Neuronal stem cell (in vitro differentiated cells): Measurements from ENCODE around the gene CTXN3.

Experiments
- DNase-seq: peaks from one replicate; pipeline ENCODE4 v3.0.0-alpha.2; 2013; ENCODE audit warnings: low spot score
- H2AFZ ChIP-seq: one replicate; pipeline ENCODE4 v1.6.1; 2013; ENCODE audit warnings: mild to moderate bottlenecking, low read length, inconsistent platforms
- H2AK5ac ChIP-seq: 2 replicates; pipeline ENCODE4 v1.6.1; 2013; ENCODE audit warnings: low read depth, mild to moderate bottlenecking, inconsistent platforms, low read length, moderate library complexity, mixed read lengths
- H2BK120ac ChIP-seq: 2 replicates; pipeline ENCODE4 v1.6.1; 2013; ENCODE audit warnings: low read depth, mild to moderate bottlenecking, inconsistent platforms, low read length, moderate library complexity, mixed read lengths
- H2BK12ac ChIP-seq: one replicate; pipeline ENCODE4 v1.6.1; 2013; ENCODE audit warnings: low read length, inconsistent platforms
- H2BK15ac ChIP-seq: 2 replicates; pipeline ENCODE4 v1.6.1; 2013; ENCODE audit warnings: mild to moderate bottlenecking, low read length, inconsistent platforms, mixed read lengths
- H2BK5ac ChIP-seq: one replicate; pipeline ENCODE4 v1.6.1; 2013; ENCODE audit warnings: inconsistent platforms, mild to moderate bottlenecking, low read length, moderate library complexity
- H3K14ac ChIP-seq: one replicate; pipeline ENCODE4 v1.6.1; 2013; ENCODE audit warnings: low read length, inconsistent platforms
- H3K18ac ChIP-seq: 2 replicates; pipeline ENCODE4 v1.6.1; 2013; ENCODE audit warnings: low read length, inconsistent platforms
- H3K23ac ChIP-seq: 2 replicates; pipeline ENCODE4 v1.6.1; 2013; ENCODE audit warnings: low read depth, mild to moderate bottlenecking, mixed read lengths, low read length, inconsistent platforms; ENCODE audit not compliant: poor library complexity
- H3K27ac ChIP-seq: replicated peaks from 3 replicates; pipeline ENCODE4 v1.5.1; 2013; ENCODE audit warnings: low read length, inconsistent platforms
- H3K27me3 ChIP-seq, 3 experiments: 2 replicates each; pipeline ENCODE4 v1.6.1; 2013; ENCODE audit warnings: low read length in 3 of 3, mild to moderate bottlenecking in 2 of 3, inconsistent platforms in 1 of 3, low read depth in 1 of 3, mixed read lengths in 1 of 3, moderate library complexity in 1 of 3; ENCODE audit not compliant: control insufficient read depth in 3 of 3, insufficient read depth in 3 of 3
- H3K36me3 ChIP-seq, 2 donors: replicated peaks in 1 of 2; 2 replicates each; pipeline ENCODE4 v1.6.1; 2013; ENCODE audit warnings: low read length in 2 of 2; ENCODE audit not compliant: control insufficient read depth in 2 of 2, insufficient read depth in 2 of 2
- H3K4ac ChIP-seq: 2 replicates; pipeline ENCODE4 v1.6.1; 2013; ENCODE audit warnings: inconsistent platforms, mild to moderate bottlenecking, low read length, moderate library complexity
- H3K4me1 ChIP-seq, 2 donors: 1 replicate in 1 of 2; 2 replicates in 1 of 2; pipeline ENCODE4 v1.6.1; 2013; ENCODE audit warnings: low read length in 2 of 2, low read depth in 1 of 2; ENCODE audit not compliant: control insufficient read depth in 2 of 2, insufficient read depth in 1 of 2
- H3K4me2 ChIP-seq: one replicate; pipeline ENCODE4 v1.6.1; 2013; ENCODE audit warnings: mild to moderate bottlenecking, low read length, inconsistent platforms; ENCODE audit not compliant: insufficient read depth, poor library complexity, severe bottlenecking
- H3K4me3 ChIP-seq, 2 donors: 2 replicates each; pipeline ENCODE4 v1.5.1; 2013; ENCODE audit warnings: low read length in 2 of 2, mild to moderate bottlenecking in 2 of 2, inconsistent platforms in 1 of 2, moderate library complexity in 1 of 2
- H3K79me1 ChIP-seq: one replicate; pipeline ENCODE4 v1.6.1; 2013; ENCODE audit warnings: low read depth, mild to moderate bottlenecking, inconsistent platforms, low read length, moderate library complexity
- H3K9ac ChIP-seq: one replicate; pipeline ENCODE4 v1.6.1; 2013; ENCODE audit warnings: mild to moderate bottlenecking, low read depth, low read length, inconsistent platforms; ENCODE audit not compliant: poor library complexity
- H3K9me3 ChIP-seq, 2 donors: replicated peaks in 1 of 2; 2 replicates each; pipeline versions ENCODE3 to v1.6.1; 2013; ENCODE audit warnings: low read length in 2 of 2, mild to moderate bottlenecking in 2 of 2, inconsistent platforms in 1 of 2, low read depth in 1 of 2, mixed read lengths in 1 of 2, moderate library complexity in 1 of 2; ENCODE audit not compliant: control insufficient read depth in 2 of 2, insufficient read depth in 1 of 2
- H4K8ac ChIP-seq: one replicate; pipeline ENCODE4 v1.6.1; 2013; ENCODE audit warnings: low read depth, mild to moderate bottlenecking, inconsistent platforms, low read length, moderate library complexity
- H4K91ac ChIP-seq: one replicate; pipeline ENCODE4 v1.6.1; 2013; ENCODE audit warnings: low read length, low read depth, mild to moderate bottlenecking, inconsistent platforms; ENCODE audit not compliant: poor library complexity
- WGBS, 2 donors: extraction: QIAGEN DNeasy Blood & Tissue Kit; methylation state at CpG; one replicate each; pipeline ENCODE4 v1.1.7; 2013; ENCODE audit warnings: missing lambda C conversion rate in 2 of 2, mixed read lengths in 1 of 2; ENCODE audit not compliant: insufficient read length in 2 of 2, insufficient replicate concordance in 1 of 2; ENCODE audit errors: extremely low coverage in 2 of 2; 5-methylcytosine and 5-hydroxymethylcytosine counted together

The CTXN3 gene

GRCh38 chr5:127650022-127650421, 1.1 kb downstream of the CTXN3 start:
- Histone ChIP-seq H2AFZ (peak overlapping the region; percentile 45), H3K4me2 (no peak overlapping the region), H2BK12ac (no peak overlapping the region), H3K4ac (no peak overlapping the region), H2BK5ac (no peak overlapping the region), H3K14ac (no peak overlapping the region), H3K36me3 (no peaks in the 10 kb centered on the region), H3K9me3 (no peaks in the 10 kb centered on the region), H4K8ac (no peak overlapping the region), H3K27ac (peak overlapping the region; percentile 20), H2BK120ac (no peak overlapping the region), H3K9ac (no peak overlapping the region), H3K18ac (peak overlapping the region; percentile 15), H4K91ac (no peak overlapping the region), H3K4me1 (peaks cover 13 to 23% of the 10 kb centered on the region in 2 donors), H3K79me1 (no peaks in the 10 kb centered on the region), H2AK5ac (no peak overlapping the region), H3K27me3 (no peaks in the 10 kb centered on the region), H2BK15ac (no peak overlapping the region), H3K23ac (no peak overlapping the region), H3K4me3 (no peak overlapping the region)
- DNase-seq: peak; percentile 15
- no CpG with 5 or more reads among the region's 2 CpGs for WGBS, 2 donors

DNA sequence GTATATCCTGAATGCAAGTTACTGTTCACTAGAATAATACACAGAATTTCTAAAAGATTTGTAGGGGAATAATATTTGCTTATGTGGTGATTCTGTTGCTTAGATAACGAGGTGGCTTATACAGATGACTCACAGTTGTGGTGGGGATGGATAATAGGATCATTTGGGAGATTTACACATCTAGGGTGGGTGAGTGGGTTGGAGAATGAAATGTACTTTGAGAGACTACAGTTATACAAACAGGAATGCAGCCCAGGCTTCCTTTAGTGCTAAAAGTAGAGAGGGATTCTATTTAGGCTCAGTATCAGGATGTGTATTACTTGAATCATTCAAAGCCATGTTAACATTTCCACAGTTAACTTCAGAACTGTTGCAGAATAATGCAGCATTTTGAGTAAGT, 1.8 kb downstream of the CTXN3 start:
- no peak overlapping the region for H3K4me3 ChIP-seq
- H3K36me3 ChIP-seq: no peaks in the 10 kb centered on the region
- H2BK15ac ChIP-seq: no peak overlapping the region
- H3K4me2 ChIP-seq: no peak overlapping the region
- no peaks in the 10 kb centered on the region for H3K27me3 ChIP-seq
- H2BK120ac ChIP-seq: no peak overlapping the region
- H3K4me1 ChIP-seq: peaks cover 13 to 23% of the 10 kb centered on the region in 2 donors
- WGBS, 2 donors: no CpG with 5 or more reads among the region's 1 CpG
- no peak overlapping the region for H4K8ac ChIP-seq
- H2AK5ac ChIP-seq: no peak overlapping the region
- H3K23ac ChIP-seq: no peak overlapping the region
- no peaks in the 10 kb centered on the region for H3K9me3 ChIP-seq
- H3K4ac ChIP-seq: no peak overlapping the region
- no peak overlapping the region for H3K9ac ChIP-seq
- no peak for DNase-seq
- H2BK5ac ChIP-seq: no peak overlapping the region
- no peak overlapping the region for H4K91ac ChIP-seq
- H2AFZ ChIP-seq: peak overlapping the region; percentile 45
- H3K18ac ChIP-seq: no peak overlapping the region
- H3K79me1 ChIP-seq: no peaks in the 10 kb centered on the region
- H3K27ac ChIP-seq: no peak overlapping the region
- no peak overlapping the region for H3K14ac ChIP-seq
- no peak overlapping the region for H2BK12ac ChIP-seq

GRCh38 chr5:127652952-127653611, 4.2 kb downstream of the CTXN3 start:
- no CpG with 5 or more reads among the region's 7 CpGs for WGBS, 2 donors

GRCh38 chr5:127656825-127657224, 7.9 kb downstream of the CTXN3 start:
- H4K8ac ChIP-seq: no peak overlapping the region
- no CpG with 5 or more reads among the region's 6 CpGs for WGBS, 2 donors
- no peak overlapping the region for H3K18ac ChIP-seq
- H2BK12ac ChIP-seq: no peak overlapping the region
- no peak overlapping the region for H3K4me2 ChIP-seq
- H3K9me3 ChIP-seq: no peaks in the 10 kb centered on the region
- H2BK5ac ChIP-seq: no peak overlapping the region
- H3K9ac ChIP-seq: no peak overlapping the region
- no peak overlapping the region for H3K4ac ChIP-seq
- no peak overlapping the region for H3K27ac ChIP-seq
- no peak overlapping the region for H3K23ac ChIP-seq
- no peaks in the 10 kb centered on the region for H3K79me1 ChIP-seq
- no peaks in the 10 kb centered on the region for H3K27me3 ChIP-seq
- DNase-seq: no peak
- H3K14ac ChIP-seq: no peak overlapping the region
- H2BK120ac ChIP-seq: no peak overlapping the region
- no peak overlapping the region for H2BK15ac ChIP-seq
- no peak overlapping the region for H2AK5ac ChIP-seq
- H3K4me3 ChIP-seq: no peak overlapping the region
- peaks cover 3 to 12% of the 10 kb centered on the region in 2 donors for H3K4me1 ChIP-seq
- peak overlapping the region; percentile 43 for H2AFZ ChIP-seq
- H3K36me3 ChIP-seq: no peaks in the 10 kb centered on the region
- no peak overlapping the region for H4K91ac ChIP-seq

More at GRCh38 chr5:127652952-127653611, 4.2 kb downstream of the CTXN3 start:
- Histone ChIP-seq H3K27ac (no peak overlapping the region), H3K27me3 (no peaks in the 10 kb centered on the region), H4K91ac (no peak overlapping the region), H3K18ac (no peak overlapping the region), H3K4me3 (no peak overlapping the region), H3K79me1 (no peaks in the 10 kb centered on the region), H3K9ac (no peak overlapping the region), H2BK15ac (no peak overlapping the region), H3K23ac (no peak overlapping the region), H3K9me3 (no peaks in the 10 kb centered on the region), H3K14ac (no peak overlapping the region), H2AFZ (no peak overlapping the region), H3K4ac (no peak overlapping the region), H2AK5ac (no peak overlapping the region), H4K8ac (no peak overlapping the region), H3K36me3 (no peaks in the 10 kb centered on the region), H3K4me2 (no peak overlapping the region), H3K4me1 (peaks cover 13 to 24% of the 10 kb centered on the region in 2 donors), H2BK5ac (no peak overlapping the region), H2BK12ac (no peak overlapping the region), H2BK120ac (no peak overlapping the region)
- no peak for DNase-seq
